Parathyroid adenoma (tissue), 2 donors: ENCODE data around the gene CD320.

Experiments used
- H2AFZ ChIP-seq: fragments of 300-600 bp; sonication (generic); one replicate; pipeline ENCODE4 v1.7.0; 2017; ENCODE audit warnings: antibody characterized with exemption, mild to moderate bottlenecking
- H3K27ac ChIP-seq: fragments of 300-600 bp; sonication (generic); one replicate; pipeline ENCODE4 v1.7.0; 2017
- H3K27me3 ChIP-seq: fragments of 300-600 bp; sonication (generic); one replicate; pipeline ENCODE4 v1.7.0; 2017; ENCODE audit warnings: low read length; ENCODE audit not compliant: control insufficient read depth, insufficient read depth
- H3K36me3 ChIP-seq: fragments of 300-600 bp; sonication (generic); one replicate; pipeline ENCODE4 v1.7.0; 2017; ENCODE audit warnings: low read length; ENCODE audit not compliant: control insufficient read depth, insufficient read depth
- H3K4me1 ChIP-seq: fragments of 300-600 bp; sonication (generic); one replicate; pipeline ENCODE4 v1.7.0; 2017; ENCODE audit warnings: control low read depth
- H3K4me2 ChIP-seq: fragments of 300-600 bp; sonication (generic); one replicate; pipeline ENCODE4 v1.7.0; 2017; ENCODE audit warnings: low read length
- H3K4me3 ChIP-seq: fragments of 300-600 bp; sonication (generic); one replicate; pipeline ENCODE4 v1.7.0; 2017; ENCODE audit warnings: low read depth, low read length
- H3K79me2 ChIP-seq: fragments of 300-600 bp; sonication (generic); one replicate; pipeline ENCODE4 v1.7.0; 2017; ENCODE audit warnings: control low read depth
- H3K9ac ChIP-seq: fragments of 300-600 bp; sonication (generic); one replicate; pipeline ENCODE4 v1.7.0; 2017; ENCODE audit warnings: mild to moderate bottlenecking
- H3K9me3 ChIP-seq: fragments of 300-600 bp; sonication (generic); one replicate; pipeline ENCODE4 v1.7.0; 2017; ENCODE audit warnings: low read length; ENCODE audit not compliant: control insufficient read depth
- TF ChIP-seq, protein P1 (sequence below): fragments of 300-600 bp; sonication (generic); IDR thresholded peaks from one replicate; pipeline ENCODE4 v1.7.0; 2017; ENCODE audit warnings: antibody characterized with exemption, mild to moderate bottlenecking
- donor health status: primary hyperparathyroidism.

The CD320 gene

DNA sequence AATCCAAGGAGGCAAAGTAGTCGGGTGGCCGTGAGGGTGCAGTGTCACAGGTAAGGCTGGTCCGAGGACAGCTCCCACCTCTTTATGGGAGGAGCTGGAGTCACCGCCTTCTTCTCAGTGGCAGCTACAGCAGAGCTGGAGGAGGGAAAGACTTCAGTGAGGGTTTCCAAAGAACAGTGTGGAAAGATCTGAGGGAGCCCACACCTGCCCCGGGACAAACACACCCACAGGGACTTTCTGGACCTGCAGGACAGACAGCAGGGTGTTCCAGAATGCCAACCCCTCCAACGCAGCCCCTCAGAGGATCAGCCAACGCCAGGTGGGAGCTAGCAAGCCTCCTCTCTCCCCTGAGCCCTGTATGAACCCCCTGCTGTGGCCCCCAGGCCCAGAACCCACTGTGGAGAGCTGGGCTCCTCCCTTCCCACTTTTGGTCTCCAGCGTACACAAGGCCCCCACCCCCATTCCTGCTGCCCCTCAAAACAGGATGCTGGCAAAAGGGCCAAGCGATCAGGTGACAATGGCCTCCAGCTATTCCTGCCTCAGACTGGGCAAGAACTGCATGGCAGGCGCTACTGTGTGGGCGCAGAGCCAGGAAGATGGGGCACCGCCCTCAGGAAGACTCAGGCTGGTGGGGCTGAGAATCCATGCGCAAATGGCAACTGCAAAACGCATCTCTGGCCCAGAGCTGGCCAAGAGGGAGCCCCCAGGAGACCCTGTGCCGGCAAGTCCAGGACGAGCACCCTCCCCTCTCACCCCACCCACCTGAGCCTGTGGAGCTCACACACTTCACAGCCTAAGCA is 3.5 kb upstream of the CD320 start:
- TF ChIP-seq, protein P1, sequence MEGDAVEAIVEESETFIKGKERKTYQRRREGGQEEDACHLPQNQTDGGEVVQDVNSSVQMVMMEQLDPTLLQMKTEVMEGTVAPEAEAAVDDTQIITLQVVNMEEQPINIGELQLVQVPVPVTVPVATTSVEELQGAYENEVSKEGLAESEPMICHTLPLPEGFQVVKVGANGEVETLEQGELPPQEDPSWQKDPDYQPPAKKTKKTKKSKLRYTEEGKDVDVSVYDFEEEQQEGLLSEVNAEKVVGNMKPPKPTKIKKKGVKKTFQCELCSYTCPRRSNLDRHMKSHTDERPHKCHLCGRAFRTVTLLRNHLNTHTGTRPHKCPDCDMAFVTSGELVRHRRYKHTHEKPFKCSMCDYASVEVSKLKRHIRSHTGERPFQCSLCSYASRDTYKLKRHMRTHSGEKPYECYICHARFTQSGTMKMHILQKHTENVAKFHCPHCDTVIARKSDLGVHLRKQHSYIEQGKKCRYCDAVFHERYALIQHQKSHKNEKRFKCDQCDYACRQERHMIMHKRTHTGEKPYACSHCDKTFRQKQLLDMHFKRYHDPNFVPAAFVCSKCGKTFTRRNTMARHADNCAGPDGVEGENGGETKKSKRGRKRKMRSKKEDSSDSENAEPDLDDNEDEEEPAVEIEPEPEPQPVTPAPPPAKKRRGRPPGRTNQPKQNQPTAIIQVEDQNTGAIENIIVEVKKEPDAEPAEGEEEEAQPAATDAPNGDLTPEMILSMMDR, result no peak
- H3K4me2 ChIP-seq, result no peak overlapping the region
- H3K9ac ChIP-seq, result no peak overlapping the region
- H3K27me3 ChIP-seq, result no peaks in the 10 kb centered on the region
- H3K9me3 ChIP-seq, result no peaks in the 10 kb centered on the region
- H3K27ac ChIP-seq, result no peak overlapping the region
- H3K4me3 ChIP-seq, result no peak overlapping the region
- H2AFZ ChIP-seq, result no peak overlapping the region
- peaks cover 2% of the 10 kb centered on the region for H3K4me1 ChIP-seq
- H3K79me2 ChIP-seq, result peaks cover 6% of the 10 kb centered on the region
- no peaks in the 10 kb centered on the region for H3K36me3 ChIP-seq

DNA sequence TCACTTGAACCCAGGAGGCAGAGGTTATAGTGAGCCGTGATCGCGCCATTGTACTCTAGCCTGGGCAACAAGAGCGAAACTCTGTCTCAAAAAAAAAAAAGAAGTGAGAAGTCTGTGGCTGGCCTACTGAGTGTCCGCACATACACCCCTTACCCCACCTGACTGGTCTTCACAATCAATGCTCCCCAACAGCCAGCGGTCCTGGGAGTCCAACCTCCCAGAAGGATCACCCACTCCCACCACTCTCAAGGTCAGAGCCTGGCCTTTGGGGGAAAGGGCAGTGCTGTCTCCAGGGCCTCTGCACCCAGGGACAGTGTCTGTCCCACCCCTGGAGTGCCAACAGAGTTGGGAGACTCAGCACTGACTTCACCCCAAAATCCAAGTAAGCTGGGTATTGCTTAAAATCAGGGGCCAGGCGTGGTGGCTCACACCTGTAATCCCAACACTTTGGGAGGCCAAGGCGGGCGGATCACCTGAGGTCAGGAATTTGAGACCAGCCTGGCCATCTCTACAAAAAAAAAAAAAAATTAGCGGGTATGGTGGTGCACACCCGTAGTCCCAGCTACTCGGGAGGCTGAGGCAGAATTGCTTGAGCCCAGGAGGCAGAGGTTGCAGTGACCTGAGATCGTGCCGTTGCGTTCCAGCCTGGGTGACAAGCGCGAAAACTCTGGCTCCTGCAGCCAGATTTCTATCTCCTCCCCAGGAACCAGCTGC is 2.3 kb upstream of the CD320 start:
- Histone ChIP-seq H2AFZ (no peak overlapping the region), H3K79me2 (no peaks in the 10 kb centered on the region), H3K9me3 (no peaks in the 10 kb centered on the region), H3K4me3 (no peak overlapping the region), H3K4me2 (no peak overlapping the region), H3K27ac (no peak overlapping the region), H3K9ac (no peak overlapping the region), H3K27me3 (no peaks in the 10 kb centered on the region), H3K4me1 (peaks cover 2% of the 10 kb centered on the region), H3K36me3 (no peaks in the 10 kb centered on the region)
- TF ChIP-seq, protein P1, result no peak

DNA sequence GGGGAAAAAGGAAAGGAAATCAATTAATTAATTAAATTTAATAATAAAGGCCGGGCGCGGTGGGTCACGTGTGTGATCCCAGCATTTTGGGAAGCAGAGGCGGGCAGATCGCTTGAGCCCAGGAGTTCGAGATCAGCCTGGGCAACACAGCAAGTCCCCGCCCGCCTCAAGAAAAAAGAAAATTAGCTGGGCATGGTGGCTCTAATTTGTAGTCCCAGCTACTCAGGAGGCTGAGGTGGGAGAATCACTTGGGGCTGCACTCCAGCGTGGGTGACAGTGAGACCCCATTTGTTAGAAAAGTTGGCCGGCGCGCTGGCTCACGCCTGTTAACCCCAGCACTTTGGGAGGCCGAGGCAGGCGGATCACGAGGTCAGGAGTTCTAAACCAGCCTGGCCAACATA is 733 bp upstream of the CD320 start:
- Histone ChIP-seq H3K36me3 (no peaks in the 10 kb centered on the region), H3K27ac (no peak overlapping the region)

DNA sequence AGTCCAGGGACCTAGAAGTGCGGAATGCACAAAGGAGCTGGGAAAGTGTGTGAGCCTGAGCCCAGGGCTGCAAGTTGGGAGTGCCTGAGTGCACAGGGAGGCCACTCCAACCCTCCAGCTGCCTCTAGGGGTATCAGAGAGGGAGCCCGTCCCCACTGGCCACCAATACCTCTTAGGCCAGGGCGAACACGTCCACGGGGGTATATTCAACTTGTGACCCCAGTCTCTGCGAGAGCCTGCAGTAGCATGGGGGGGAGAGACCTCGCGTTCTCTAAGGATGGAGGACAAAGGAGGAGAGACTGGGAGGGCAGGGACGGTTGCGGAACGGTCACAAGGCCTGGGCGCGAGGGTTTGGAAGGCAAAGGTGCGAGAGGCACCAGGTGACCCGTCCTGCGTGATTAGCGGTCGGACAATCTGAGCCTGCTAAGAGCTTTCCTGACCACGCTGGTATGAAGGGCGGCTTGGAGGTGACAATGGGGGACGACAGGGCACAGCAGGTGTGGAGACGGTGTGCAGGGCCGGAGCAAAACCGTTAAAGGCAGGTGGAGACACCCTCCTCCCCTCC is 676 bp downstream of the CD320 start:
- H3K27me3 ChIP-seq, result no peaks in the 10 kb centered on the region
- no peaks in the 10 kb centered on the region for H3K79me2 ChIP-seq
- TF ChIP-seq, protein P1, result no peak
- H3K9ac ChIP-seq, result no peak overlapping the region
- no peaks in the 10 kb centered on the region for H3K36me3 ChIP-seq
- peak overlapping the region; percentile 59 for H3K4me3 ChIP-seq
- H3K4me1 ChIP-seq, result peaks cover 2% of the 10 kb centered on the region
- peak overlapping the region; percentile 51 for H3K27ac ChIP-seq
- H3K4me2 ChIP-seq, result peak overlapping the region; percentile 98
- H2AFZ ChIP-seq, result peak overlapping the region; percentile 77
- no peaks in the 10 kb centered on the region for H3K9me3 ChIP-seq

More for the DNA sequence above, 733 bp upstream of the CD320 start:
- Histone ChIP-seq H3K4me1 (peaks cover 2% of the 10 kb centered on the region), H3K9me3 (no peaks in the 10 kb centered on the region), H3K4me3 (no peak overlapping the region), H3K79me2 (no peaks in the 10 kb centered on the region), H3K4me2 (peak overlapping the region; percentile 98), H2AFZ (no peak overlapping the region), H3K27me3 (no peaks in the 10 kb centered on the region), H3K9ac (no peak overlapping the region)
- TF ChIP-seq, protein P1, result no peak
